SHP77 treated with DMSO at 0.1 percent for 48 hours (cell line): Measurements from ENCODE around the gene SLC35F4.

Experiments
- DNase-seq: peaks from one replicate; lab custom pipeline; 2025; lab: John Stamatoyannopoulos, UW

SLC35F4 gene

DNA sequence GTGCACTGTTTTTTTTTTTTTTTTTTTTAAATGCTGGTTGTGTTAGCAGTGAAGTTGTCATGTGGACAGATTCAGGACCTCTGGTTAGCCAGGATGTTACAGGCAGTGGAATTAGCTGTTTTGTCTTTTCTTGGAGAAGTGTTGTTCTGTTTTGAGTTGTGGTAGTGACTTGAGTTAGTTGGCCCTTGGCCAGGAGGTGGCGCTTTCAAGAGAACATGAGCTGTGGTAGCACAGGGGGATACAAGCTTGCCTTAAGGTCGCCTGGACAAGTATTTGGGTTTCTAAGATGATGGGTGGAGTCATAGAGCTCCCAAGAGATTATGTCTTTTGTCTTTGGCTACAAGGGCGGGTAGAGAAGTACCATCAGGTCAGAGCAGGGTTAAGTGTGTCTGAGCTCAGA lies 338.9 kb downstream of the SLC35F4 start:
- DNase-seq: no peak

DNA sequence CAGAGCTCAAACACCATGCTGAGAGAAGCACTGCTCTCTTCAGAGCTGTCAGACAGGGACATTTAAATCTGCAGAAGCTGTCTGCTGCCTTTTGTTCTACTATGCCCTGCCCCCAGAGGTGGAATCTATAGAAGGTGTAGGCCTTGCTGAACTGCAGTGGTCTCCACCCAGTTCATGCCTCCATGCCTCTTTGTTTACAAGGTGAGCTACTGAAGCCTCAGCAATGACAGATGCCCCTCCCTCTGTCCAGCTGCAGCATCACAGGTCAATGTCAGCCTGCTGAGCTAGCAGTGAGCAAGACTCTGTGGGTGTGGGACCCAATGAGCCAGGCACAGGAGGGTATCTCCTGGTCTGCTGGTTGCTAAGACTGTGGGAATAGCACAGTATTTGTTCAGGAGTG lies 346.8 kb downstream of the SLC35F4 start:
- no peak for DNase-seq
